H1 (cell line): ENCODE data around the gene PSMD9. TPM values are rescaled to one million over a fixed set of nuclear protein-coding genes. Genes with fewer than 3 reads are reported as not detected.

Experiments used
- CTCF ChIA-PET: fragments of 300-600 bp; sonication (Branson Sonifier 250); formaldehyde crosslinking; loops from one replicate; lab custom pipeline; 2021; ENCODE audit not compliant: partially characterized antibody; lab: Charles Lee
- POLR2A ChIA-PET: fragments of 300-600 bp; sonication (Branson Sonifier 250); formaldehyde crosslinking; loops from one replicate; lab custom pipeline; 2021; ENCODE audit warnings: inconsistent platforms; ENCODE audit not compliant: partially characterized antibody; lab: Charles Lee
- DNase-seq, 2 experiments: peaks; one replicate each; pipeline versions ENCODE4 v3.0.0 to v3.0.0-alpha.2; 2010 to 2022; ENCODE audit warnings: low spot score in 2 of 2, low read depth in 1 of 2, mixed read lengths in 1 of 2
- FAIRE-seq: peaks from 2 replicates; lab custom pipeline; 2011; peaks lifted over from hg19 to GRCh38; lab: Jason Lieb, UNC
- H2AFZ ChIP-seq: 2 replicates; pipeline ENCODE4 v1.8.1; 2012; ENCODE audit warnings: low read length, inconsistent platforms
- H2AK5ac ChIP-seq: 2 replicates; pipeline ENCODE4 v1.6.1; 2013; ENCODE audit warnings: low read depth, low read length
- H2BK120ac ChIP-seq: replicated peaks from 2 replicates; pipeline ENCODE3; 2013; ENCODE audit warnings: low read depth, low read length, inconsistent platforms
- H2BK12ac ChIP-seq: 2 replicates; pipeline ENCODE4 v1.6.1; 2013; ENCODE audit warnings: low read depth, low read length
- H2BK15ac ChIP-seq: 2 replicates; pipeline ENCODE4 v1.6.1; 2013; ENCODE audit warnings: low read length
- H2BK20ac ChIP-seq: 2 replicates; pipeline ENCODE4 v1.6.1; 2013; ENCODE audit warnings: low read length
- H2BK5ac ChIP-seq: 2 replicates; pipeline ENCODE4 v1.6.1; 2013; ENCODE audit warnings: low read depth, low read length
- H3K14ac ChIP-seq: 2 replicates; pipeline ENCODE4 v1.6.1; 2013; ENCODE audit warnings: inconsistent platforms; ENCODE audit not compliant: insufficient read length
- H3K18ac ChIP-seq: 2 replicates; pipeline ENCODE4 v1.6.1; 2013; ENCODE audit warnings: low read length; ENCODE audit errors: extremely low read depth
- H3K23ac ChIP-seq: 2 replicates; pipeline ENCODE4 v1.6.1; 2013; ENCODE audit warnings: inconsistent platforms; ENCODE audit not compliant: insufficient read length
- H3K23me2 ChIP-seq: 2 replicates; pipeline ENCODE4 v1.6.1; 2013; ENCODE audit warnings: low read depth, low read length
- H3K27ac ChIP-seq: 2 replicates; pipeline ENCODE4 v1.6.1; 2011; ENCODE audit warnings: low read depth, low read length, inconsistent platforms
- H3K27me3 ChIP-seq, 4 experiments: replicated peaks in 1 of 4; 1 replicate in 1 of 4; 2 replicates in 3 of 4; pipeline versions ENCODE4 v1.6.1 to v1.8.1; 2011 to 2013; ENCODE audit warnings: low read length in 3 of 4, mild to moderate bottlenecking in 3 of 4, inconsistent platforms in 2 of 4, mixed read lengths in 2 of 4, moderate library complexity in 1 of 4; ENCODE audit not compliant: control insufficient read depth in 3 of 4, insufficient read depth in 3 of 4; ENCODE audit errors: extremely low read depth in 1 of 4
- H3K36me3 ChIP-seq, 4 experiments: 2 replicates each; pipeline versions ENCODE4 v1.6.1 to v1.8.1; 2011 to 2013; ENCODE audit warnings: mild to moderate bottlenecking in 4 of 4, low read length in 3 of 4, moderate library complexity in 2 of 4, control low read depth in 1 of 4, inconsistent platforms in 1 of 4; ENCODE audit not compliant: insufficient read depth in 4 of 4, control insufficient read depth in 2 of 4
- H3K4ac ChIP-seq: replicated peaks from 2 replicates; pipeline ENCODE3; 2013; ENCODE audit warnings: low read length, low read depth, mixed read lengths, inconsistent platforms; ENCODE audit not compliant: insufficient read length
- H3K4me1 ChIP-seq, 4 experiments: replicated peaks in 1 of 4; 1 replicate in 1 of 4; 2 replicates in 3 of 4; pipeline versions ENCODE4 v1.6.1 to v1.8.1; 2011 to 2013; ENCODE audit warnings: low read length in 3 of 4, inconsistent platforms in 2 of 4, mixed read lengths in 1 of 4; ENCODE audit not compliant: insufficient read depth in 4 of 4, control insufficient read depth in 3 of 4
- H3K4me2 ChIP-seq, 2 experiments: 2 replicates each; pipeline versions ENCODE4 v1.6.1 to v1.8.1; 2011 to 2013; ENCODE audit warnings: low read depth in 2 of 2, low read length in 2 of 2, control low read depth in 1 of 2, inconsistent platforms in 1 of 2, mild to moderate bottlenecking in 1 of 2; ENCODE audit not compliant: insufficient read depth in 1 of 2
- H3K4me3 ChIP-seq, 4 experiments: fragments of 200-600, 300-600 bp in 1 of 4; sonication (generic), shearing (Covaris generic), sonication (Bioruptor Twin) in 1 of 4; 2 replicates each; pipeline versions ENCODE4 v1.5.1 to v1.8.1; 2011 to 2016; ENCODE audit warnings: low read length in 4 of 4, low read depth in 3 of 4, control low read depth in 2 of 4, inconsistent platforms in 2 of 4, mild to moderate bottlenecking in 2 of 4, mixed read lengths in 1 of 4, moderate library complexity in 1 of 4; ENCODE audit not compliant: insufficient read depth in 2 of 4; ENCODE audit errors: extremely low read depth in 1 of 4
- H3K56ac ChIP-seq: replicated peaks from 2 replicates; pipeline ENCODE3; 2013; ENCODE audit warnings: low read depth, mild to moderate bottlenecking, mixed read lengths, low read length, inconsistent platforms; ENCODE audit not compliant: insufficient read length
- H3K79me1 ChIP-seq: 2 replicates; pipeline ENCODE4 v1.6.1; 2013; ENCODE audit warnings: low read depth, low read length, control low read depth
- H3K79me2 ChIP-seq, 2 experiments: 2 replicates each; pipeline versions ENCODE4 v1.6.1 to v1.8.1; 2012 to 2013; ENCODE audit warnings: low read length in 2 of 2, mild to moderate bottlenecking in 2 of 2, inconsistent platforms in 1 of 2; ENCODE audit not compliant: insufficient read depth in 2 of 2, control insufficient read depth in 1 of 2
- H3K9ac ChIP-seq, 4 experiments: replicated peaks in 1 of 4; 1 replicate in 1 of 4; 2 replicates in 3 of 4; pipeline versions ENCODE4 v1.6.1 to v1.8.1; 2011 to 2013; ENCODE audit warnings: low read depth in 3 of 4, low read length in 3 of 4, control low read depth in 2 of 4, mild to moderate bottlenecking in 2 of 4, moderate library complexity in 2 of 4, inconsistent platforms in 1 of 4; ENCODE audit errors: extremely low read depth in 1 of 4
- H3K9me3 ChIP-seq, 2 experiments: 2 replicates each; pipeline versions ENCODE4 v1.6.1 to v1.8.1; 2012 to 2013; ENCODE audit warnings: mild to moderate bottlenecking in 2 of 2, moderate library complexity in 2 of 2, control low read depth in 1 of 2, inconsistent platforms in 1 of 2, low read depth in 1 of 2, low read length in 1 of 2, mixed read lengths in 1 of 2; ENCODE audit not compliant: insufficient read depth in 2 of 2
- H4K20me1 ChIP-seq, 2 experiments: replicated peaks in 1 of 2; 2 replicates each; pipeline versions ENCODE3 to v1.8.1; 2011 to 2013; ENCODE audit warnings: inconsistent platforms in 2 of 2, low read length in 2 of 2, mild to moderate bottlenecking in 1 of 2; ENCODE audit not compliant: insufficient read depth in 2 of 2, control insufficient read depth in 1 of 2
- H4K5ac ChIP-seq: 2 replicates; pipeline ENCODE4 v1.6.1; 2013; ENCODE audit warnings: low read length, low read depth, mixed read lengths, inconsistent platforms; ENCODE audit not compliant: insufficient read length
- H4K8ac ChIP-seq: 2 replicates; pipeline ENCODE4 v1.8.0; 2013; ENCODE audit warnings: mild to moderate bottlenecking, moderate library complexity, low read length, inconsistent platforms; ENCODE audit not compliant: insufficient read depth; ENCODE audit errors: extremely low read depth
- H4K91ac ChIP-seq: replicated peaks from 2 replicates; pipeline ENCODE3; 2013; ENCODE audit warnings: low read length, mixed read lengths, inconsistent platforms; ENCODE audit not compliant: insufficient read length
- CEBPB ChIP-seq: IDR thresholded peaks from 2 replicates; pipeline ENCODE4 v1.6.1; 2012; ENCODE audit warnings: low read depth, low read length
- EP300 ChIP-seq, 2 experiments: IDR thresholded peaks; 1 replicate in 1 of 2; 2 replicates in 1 of 2; pipeline ENCODE4 v1.6.1; 2011 to 2012; ENCODE audit warnings: low read depth in 2 of 2, low read length in 2 of 2, mild to moderate bottlenecking in 2 of 2, borderline replicate concordance in 1 of 2, inconsistent platforms in 1 of 2, moderate library complexity in 1 of 2
- HDAC6 ChIP-seq: IDR thresholded peaks from one replicate; pipeline ENCODE4 v1.7.1; 2012; ENCODE audit warnings: low read depth, mild to moderate bottlenecking, inconsistent platforms, low read length, moderate library complexity
- NANOG ChIP-seq: IDR thresholded peaks from 2 replicates; pipeline ENCODE4 v1.6.1; 2011; ENCODE audit warnings: low read length, low read depth, mild to moderate bottlenecking, inconsistent platforms; ENCODE audit not compliant: insufficient read depth, poor library complexity, severe bottlenecking
- POLR2A ChIP-seq, 2 experiments: IDR thresholded peaks; 1 replicate in 1 of 2; 2 replicates in 1 of 2; pipeline ENCODE4 v1.6.1; 2011; ENCODE audit warnings: low read depth in 2 of 2, low read length in 2 of 2, mild to moderate bottlenecking in 2 of 2; ENCODE audit errors: control extremely low read depth in 1 of 2
- RBBP5 ChIP-seq: IDR thresholded peaks from 2 replicates; pipeline ENCODE4 v1.7.1; 2012; ENCODE audit warnings: low read depth, mild to moderate bottlenecking, inconsistent platforms, low read length, moderate library complexity, borderline replicate concordance
- TAF7 ChIP-seq: optimal IDR thresholded peaks from 2 replicates; pipeline ENCODE3; 2011; ENCODE audit warnings: low read depth, mild to moderate bottlenecking, inconsistent platforms, low read length, moderate library complexity, borderline replicate concordance
- TBP ChIP-seq: IDR thresholded peaks from 2 replicates; pipeline ENCODE4 v1.6.1; 2011; ENCODE audit warnings: low read depth, low read length, improper control_type of control experiment
- WGBS, 2 experiments: shearing (Covaris generic) in 1 of 2; methylation state at CpG; one replicate each; pipeline versions ENCODE4 v1.1.6 to v1.1.7; 2013 to 2015; ENCODE audit warnings: low lambda C conversion rate in 2 of 2, mixed read lengths in 2 of 2, inconsistent platforms in 1 of 2, low coverage in 1 of 2, missing lambda C conversion rate in 1 of 2; ENCODE audit not compliant: insufficient replicate concordance in 2 of 2, insufficient coverage in 1 of 2, insufficient read length in 1 of 2; ENCODE audit errors: extremely low coverage in 1 of 2, missing lambda C conversion rate in 1 of 2; 5-methylcytosine and 5-hydroxymethylcytosine counted together
- polyA plus RNA-seq, 7 experiments: library from polyadenylated mRNA; depleted of rRNA in 3 of 7; stranded (reverse) in 5 of 7; unstranded in 2 of 7; fragments of >200 nt in 5 of 7; fragments of 200-250 nt in 2 of 7; gene quantifications; 1 replicate in 5 of 7; 2 replicates in 1 of 7; 4 replicates in 1 of 7; pipeline versions ENCODE4 v1.2.1 to v1.2.3, GENCODE V29; 2011 to 2013; ENCODE audit warnings: missing spikeins in 2 of 7, mixed read lengths in 2 of 7
- total RNA-seq: library from RNA; stranded (reverse); fragmentation: NEBNext Ultra II Directional; extraction: Animal tissue kit (Norgen Biotek cat#: 25700); gene quantifications from 2 replicates; pipeline ENCODE4 v1.2.1, GENCODE V29; 2021

The PSMD9 gene
- total and polyA plus RNA-seq, 2 of the 8 experiments (the other 6 are each of a cell fraction or from before 2014, with no cell fraction given) = 28.8 to 36.1 TPM

GRCh38 chr12:121921066-121921465 lies 32.5 kb downstream of the PSMD9 start:
- Histone ChIP-seq H3K79me2 (no peaks in the 10 kb centered on the region), H3K27ac (no peak overlapping the region), H3K4ac (no peak overlapping the region), H3K4me2 (no peak overlapping the region), H2AFZ (no peak overlapping the region), H4K91ac (no peak overlapping the region), H3K79me1 (no peaks in the 10 kb centered on the region), H2AK5ac (no peak overlapping the region), H3K4me1 (peaks cover 0 to 11% (median 5%) of the 10 kb centered on the region in 4 experiments; a peak in 5 of 7 replicates), H2BK120ac (no peak overlapping the region), H3K56ac (no peak overlapping the region), H3K36me3 (peaks cover 0 to 6% (median 0%) of the 10 kb centered on the region in 4 experiments; a peak in 1 of 8 replicates), H4K20me1 (no peaks in the 10 kb centered on the region), H3K14ac (no peak overlapping the region), H4K5ac (no peak overlapping the region), H3K27me3 (no peaks in the 10 kb centered on the region), H2BK5ac (no peak overlapping the region), H3K4me3 (no peak overlapping the region), H3K23me2 (peaks cover 4% of the 10 kb centered on the region; the same call in 1 of the 2 replicates), H3K9me3 (no peaks in the 10 kb centered on the region), H3K23ac (no peak overlapping the region), H2BK15ac (no peak overlapping the region), H3K9ac (no peak overlapping the region), H2BK20ac (no peak overlapping the region), H4K8ac (no peak overlapping the region), H2BK12ac (no peak overlapping the region), H3K18ac (no peak overlapping the region)
- FAIRE-seq (no peak), DNase-seq (no peak)
- 81% methylated on average over 2 of the region's 2 CpGs; no CpG with 5 or more reads in 1 of the 2 experiments for WGBS, 2 experiments
- ChIA-PET CTCF (interaction anchor here (0.7 to 2.1 kb wide), 4 partner anchors 11 to 210 kb away, joined by 3 to 5 read pairs (median 4); no protein-coding TSS in a partner anchor), POLR2A (no interaction called here)
- TF ChIP-seq NANOG = no peak
- no peak for TF ChIP-seq CEBPB
- TF ChIP-seq EP300 (IDR thresholded peaks at IDR 0.05; ENCODE audit: borderline replicate concordance in 1 of 2, low read depth in 2 of 2, low read length in 2 of 2) = no peak
- TF ChIP-seq POLR2A (IDR thresholded peaks at IDR 0.05; ENCODE audit: control extremely low read depth in 1 of 2, low read depth in 2 of 2, low read length in 2 of 2) = no peak
- no peak for TF ChIP-seq HDAC6
- no peak for TF ChIP-seq RBBP5
- no peak for TF ChIP-seq TBP
- no peak for TF ChIP-seq TAF7
